ENCODE data around the gene LBX1. TPM values are rescaled to one million over a fixed set of nuclear protein-coding genes. Genes with fewer than 3 reads are reported as not detected.

Gene LBX1
- not detected for polyA plus RNA-seq (2013, experiment 1 of 2)
- polyA plus RNA-seq (2013, experiment 2 of 2) = not detected

- H3K9ac ChIP-seq (ENCODE audit: low read length) = no peak within 1 kb of the TSS
- no peak within 1 kb of the TSS for H3K4me3 ChIP-seq (ENCODE audit: insufficient read depth in 1 of 2, low read depth in 1 of 2, low read length in 2 of 2)
- H3K4ac ChIP-seq (ENCODE audit: low read depth in 1 of 2, low read length in 2 of 2) = no peak within 1 kb of the TSS
- no peaks in the 10 kb centered on the region for H3K36me3 ChIP-seq (ENCODE audit: control insufficient read depth in 1 of 2, insufficient read depth in 2 of 2, low read depth in 1 of 2, low read length in 2 of 2)
- H2BK120ac ChIP-seq (ENCODE audit: low read depth, low read length) = no peak within 1 kb of the TSS
- H4K91ac ChIP-seq (ENCODE audit: low read length) = no peak within 1 kb of the TSS
- 2% methylated on average over 35 of the region's 63 CpGs for WGBS
- H4K8ac ChIP-seq (ENCODE audit: low read length) = no peak within 1 kb of the TSS
- no peak for DNase-seq
- H3K79me1 ChIP-seq (replicated peaks; ENCODE audit: low read length, poor library complexity, severe bottlenecking) = no peaks in the 10 kb centered on the region
- H3K18ac ChIP-seq (ENCODE audit: low read depth in 1 of 2, low read length in 2 of 2) = no peak within 1 kb of the TSS
- H2BK12ac ChIP-seq (ENCODE audit: low read length in 2 of 2) = no peak within 1 kb of the TSS
- H3K23ac ChIP-seq (ENCODE audit: low read length in 2 of 2) = no peak within 1 kb of the TSS
- no peak within 1 kb of the TSS for H2BK5ac ChIP-seq (ENCODE audit: low read depth, low read length, poor library complexity, severe bottlenecking)
- no peak within 1 kb of the TSS for H2AFZ ChIP-seq (ENCODE audit: low read depth, low read length)
- H3K4me2 ChIP-seq (ENCODE audit: low read length, poor library complexity, severe bottlenecking) = peak within 1 kb of the TSS; percentile 16
- H3K9me3 ChIP-seq (ENCODE audit: control insufficient read depth, low read length) = peaks cover 2% of the 10 kb centered on the region
- peaks cover 36% of the 10 kb centered on the region for H3K4me1 ChIP-seq (ENCODE audit: control insufficient read depth, insufficient read depth, low read depth, low read length)
- H2AK5ac ChIP-seq (ENCODE audit: low read length, severe bottlenecking) = no peak within 1 kb of the TSS
- H3K14ac ChIP-seq (ENCODE audit: low read length in 2 of 2) = no peak within 1 kb of the TSS
- peaks cover 92 to 97% of the 10 kb centered on the region in 2 experiments for H3K27me3 ChIP-seq (ENCODE audit: control insufficient read depth in 1 of 2, insufficient read depth in 1 of 2, low read length in 2 of 2)
- H2BK15ac ChIP-seq (ENCODE audit: low read depth, poor library complexity, severe bottlenecking) = no peak within 1 kb of the TSS
- H3K27ac ChIP-seq (ENCODE audit: low read length, poor library complexity, severe bottlenecking) = no peak within 1 kb of the TSS
Measured at GRCh38 chr10:101229266-101230182, at the start of gene LBX1. LBX1 (minus strand) TSS chr10:101229463; CDS start chr10:101228815, 648 bp downstream.

- Histone ChIP-seq H3K79me1 (replicated peaks; ENCODE audit: low read length, poor library complexity, severe bottlenecking) (no peaks in the 10 kb centered on the region), H3K27ac (ENCODE audit: low read length, poor library complexity, severe bottlenecking) (no peak overlapping the region), H2AFZ (ENCODE audit: low read depth, low read length) (no peak overlapping the region), H2BK5ac (ENCODE audit: low read depth, low read length, poor library complexity, severe bottlenecking) (no peak overlapping the region), H3K4me1 (ENCODE audit: control insufficient read depth, insufficient read depth, low read depth, low read length) (peaks cover 3% of the 10 kb centered on the region), H3K18ac (ENCODE audit: low read depth in 1 of 2, low read length in 2 of 2) (no peak overlapping the region), H3K36me3 (ENCODE audit: control insufficient read depth in 1 of 2, insufficient read depth in 2 of 2, low read depth in 1 of 2, low read length in 2 of 2) (no peaks in the 10 kb centered on the region), H4K8ac (ENCODE audit: low read length) (no peak overlapping the region), H3K4me3 (ENCODE audit: insufficient read depth in 1 of 2, low read depth in 1 of 2, low read length in 2 of 2) (no peak overlapping the region), H4K91ac (ENCODE audit: low read length) (no peak overlapping the region), H2AK5ac (ENCODE audit: low read length, severe bottlenecking) (no peak overlapping the region), H3K23ac (ENCODE audit: low read length in 2 of 2) (no peak overlapping the region), H3K4me2 (ENCODE audit: low read length, poor library complexity, severe bottlenecking) (no peak overlapping the region), H3K4ac (ENCODE audit: low read depth in 1 of 2, low read length in 2 of 2) (no peak overlapping the region), H3K27me3 (ENCODE audit: control insufficient read depth in 1 of 2, insufficient read depth in 1 of 2, low read length in 2 of 2) (peaks cover 26 to 64% of the 10 kb centered on the region in 2 experiments), H3K14ac (ENCODE audit: low read length in 2 of 2) (no peak overlapping the region), H2BK15ac (ENCODE audit: low read depth, poor library complexity, severe bottlenecking) (no peak overlapping the region), H2BK120ac (ENCODE audit: low read depth, low read length) (no peak overlapping the region), H3K9ac (ENCODE audit: low read length) (no peak overlapping the region), H3K9me3 (ENCODE audit: control insufficient read depth, low read length) (no peaks in the 10 kb centered on the region), H2BK12ac (ENCODE audit: low read length in 2 of 2) (no peak overlapping the region)
- no peak for DNase-seq
- 86% methylated on average over 3 of the region's 4 CpGs for WGBS
Measured at GRCh38 chr10:101273741-101274140, 44.5 kb upstream of the LBX1 start.

DNA sequence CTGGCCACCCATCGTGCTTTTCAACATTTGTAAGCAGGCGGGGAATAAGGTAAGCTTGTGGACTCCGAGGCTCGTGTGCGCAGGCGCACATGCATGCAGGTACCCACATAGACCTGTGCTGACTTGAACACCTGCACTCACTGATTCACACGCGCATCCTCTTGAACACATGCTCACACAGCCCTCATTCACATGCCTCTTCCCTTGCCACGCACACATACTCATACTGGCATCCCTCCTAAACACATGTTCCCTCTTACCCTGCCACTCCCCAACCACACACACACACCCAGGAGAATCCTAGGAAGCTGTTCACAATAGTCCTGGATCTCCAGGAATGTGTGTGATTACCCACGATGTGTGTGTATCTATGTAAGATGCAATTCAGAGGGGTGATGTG lies 44.1 kb upstream of the LBX1 start:
- no peak for DNase-seq
- no peak overlapping the region for H3K4me2 ChIP-seq (ENCODE audit: low read length, poor library complexity, severe bottlenecking)
- no peak overlapping the region for H2AFZ ChIP-seq (ENCODE audit: low read depth, low read length)
- no peak overlapping the region for H3K18ac ChIP-seq (ENCODE audit: low read depth in 1 of 2, low read length in 2 of 2)
- peaks cover 26 to 65% of the 10 kb centered on the region in 2 experiments for H3K27me3 ChIP-seq (ENCODE audit: control insufficient read depth in 1 of 2, insufficient read depth in 1 of 2, low read length in 2 of 2)
- no peaks in the 10 kb centered on the region for H3K9me3 ChIP-seq (ENCODE audit: control insufficient read depth, low read length)
- H4K8ac ChIP-seq (ENCODE audit: low read length) = no peak overlapping the region
- H3K4me3 ChIP-seq (ENCODE audit: insufficient read depth in 1 of 2, low read depth in 1 of 2, low read length in 2 of 2) = no peak overlapping the region
- no peak overlapping the region for H2BK12ac ChIP-seq (ENCODE audit: low read length in 2 of 2)
- no peak overlapping the region for H3K14ac ChIP-seq (ENCODE audit: low read length in 2 of 2)
- peaks cover 3% of the 10 kb centered on the region for H3K4me1 ChIP-seq (ENCODE audit: control insufficient read depth, insufficient read depth, low read depth, low read length)
- no peak overlapping the region for H3K27ac ChIP-seq (ENCODE audit: low read length, poor library complexity, severe bottlenecking)
- WGBS = 91% methylated on average over 10 of the region's 10 CpGs
- no peak overlapping the region for H4K91ac ChIP-seq (ENCODE audit: low read length)
- no peak overlapping the region for H3K23ac ChIP-seq (ENCODE audit: low read length in 2 of 2)
- no peak overlapping the region for H3K9ac ChIP-seq (ENCODE audit: low read length)
- no peak overlapping the region for H2BK120ac ChIP-seq (ENCODE audit: low read depth, low read length)
- H3K4ac ChIP-seq (ENCODE audit: low read depth in 1 of 2, low read length in 2 of 2) = no peak overlapping the region
- H3K36me3 ChIP-seq (ENCODE audit: control insufficient read depth in 1 of 2, insufficient read depth in 2 of 2, low read depth in 1 of 2, low read length in 2 of 2) = no peaks in the 10 kb centered on the region
- H2BK5ac ChIP-seq (ENCODE audit: low read depth, low read length, poor library complexity, severe bottlenecking) = no peak overlapping the region
- H3K79me1 ChIP-seq (replicated peaks; ENCODE audit: low read length, poor library complexity, severe bottlenecking) = no peaks in the 10 kb centered on the region
- no peak overlapping the region for H2AK5ac ChIP-seq (ENCODE audit: low read length, severe bottlenecking)
- no peak overlapping the region for H2BK15ac ChIP-seq (ENCODE audit: low read depth, poor library complexity, severe bottlenecking)

GRCh38 chr10:101272229-101272868 lies 43.1 kb upstream of the LBX1 start:
- H3K4me3 ChIP-seq (ENCODE audit: insufficient read depth in 1 of 2, low read depth in 1 of 2, low read length in 2 of 2) = no peak overlapping the region
- H2BK12ac ChIP-seq (ENCODE audit: low read length in 2 of 2) = no peak overlapping the region
- no peak overlapping the region for H3K23ac ChIP-seq (ENCODE audit: low read length in 2 of 2)
- H3K27ac ChIP-seq (ENCODE audit: low read length, poor library complexity, severe bottlenecking) = no peak overlapping the region
- H3K36me3 ChIP-seq (ENCODE audit: control insufficient read depth in 1 of 2, insufficient read depth in 2 of 2, low read depth in 1 of 2, low read length in 2 of 2) = no peaks in the 10 kb centered on the region
- H2AK5ac ChIP-seq (ENCODE audit: low read length, severe bottlenecking) = no peak overlapping the region
- peaks cover 26 to 60% of the 10 kb centered on the region in 2 experiments for H3K27me3 ChIP-seq (ENCODE audit: control insufficient read depth in 1 of 2, insufficient read depth in 1 of 2, low read length in 2 of 2)
- no peak overlapping the region for H2BK120ac ChIP-seq (ENCODE audit: low read depth, low read length)
- no peak overlapping the region for H3K18ac ChIP-seq (ENCODE audit: low read depth in 1 of 2, low read length in 2 of 2)
- peaks cover 3% of the 10 kb centered on the region for H3K4me1 ChIP-seq (ENCODE audit: control insufficient read depth, insufficient read depth, low read depth, low read length)
- no peak overlapping the region for H2BK15ac ChIP-seq (ENCODE audit: low read depth, poor library complexity, severe bottlenecking)
- H2BK5ac ChIP-seq (ENCODE audit: low read depth, low read length, poor library complexity, severe bottlenecking) = no peak overlapping the region
- no peak overlapping the region for H2AFZ ChIP-seq (ENCODE audit: low read depth, low read length)
- 34% methylated on average over 9 of the region's 13 CpGs for WGBS
- no peak overlapping the region for H3K14ac ChIP-seq (ENCODE audit: low read length in 2 of 2)
- H3K9me3 ChIP-seq (ENCODE audit: control insufficient read depth, low read length) = no peaks in the 10 kb centered on the region
- H3K4ac ChIP-seq (ENCODE audit: low read depth in 1 of 2, low read length in 2 of 2) = no peak overlapping the region
- H3K9ac ChIP-seq (ENCODE audit: low read length) = no peak overlapping the region
- no peak overlapping the region for H3K4me2 ChIP-seq (ENCODE audit: low read length, poor library complexity, severe bottlenecking)
- peak; percentile 73 for DNase-seq
- H4K91ac ChIP-seq (ENCODE audit: low read length) = no peak overlapping the region
- H3K79me1 ChIP-seq (replicated peaks; ENCODE audit: low read length, poor library complexity, severe bottlenecking) = no peaks in the 10 kb centered on the region
- peak overlapping the region; percentile 57 for H4K8ac ChIP-seq (ENCODE audit: low read length)
